GM12874 (cell line): ENCODE measurements around the gene BTN3A1.

Experiments
- TF ChIP-seq, protein P1 (sequence below): IDR thresholded peaks from 2 replicates; pipeline ENCODE4 v1.5.1; 2011; ENCODE audit warnings: low read depth, mild to moderate bottlenecking, control low read depth, low read length, moderate library complexity; ENCODE audit not compliant: insufficient read depth

Gene BTN3A1

GRCh38 chr6:26408828-26409730, 7.0 kb downstream of the BTN3A1 start:
- TF ChIP-seq, protein P1, sequence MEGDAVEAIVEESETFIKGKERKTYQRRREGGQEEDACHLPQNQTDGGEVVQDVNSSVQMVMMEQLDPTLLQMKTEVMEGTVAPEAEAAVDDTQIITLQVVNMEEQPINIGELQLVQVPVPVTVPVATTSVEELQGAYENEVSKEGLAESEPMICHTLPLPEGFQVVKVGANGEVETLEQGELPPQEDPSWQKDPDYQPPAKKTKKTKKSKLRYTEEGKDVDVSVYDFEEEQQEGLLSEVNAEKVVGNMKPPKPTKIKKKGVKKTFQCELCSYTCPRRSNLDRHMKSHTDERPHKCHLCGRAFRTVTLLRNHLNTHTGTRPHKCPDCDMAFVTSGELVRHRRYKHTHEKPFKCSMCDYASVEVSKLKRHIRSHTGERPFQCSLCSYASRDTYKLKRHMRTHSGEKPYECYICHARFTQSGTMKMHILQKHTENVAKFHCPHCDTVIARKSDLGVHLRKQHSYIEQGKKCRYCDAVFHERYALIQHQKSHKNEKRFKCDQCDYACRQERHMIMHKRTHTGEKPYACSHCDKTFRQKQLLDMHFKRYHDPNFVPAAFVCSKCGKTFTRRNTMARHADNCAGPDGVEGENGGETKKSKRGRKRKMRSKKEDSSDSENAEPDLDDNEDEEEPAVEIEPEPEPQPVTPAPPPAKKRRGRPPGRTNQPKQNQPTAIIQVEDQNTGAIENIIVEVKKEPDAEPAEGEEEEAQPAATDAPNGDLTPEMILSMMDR, result no peak

GRCh38 chr6:26411751-26412150, 9.7 kb downstream of the BTN3A1 start:
- TF ChIP-seq, protein P1, result no peak

DNA sequence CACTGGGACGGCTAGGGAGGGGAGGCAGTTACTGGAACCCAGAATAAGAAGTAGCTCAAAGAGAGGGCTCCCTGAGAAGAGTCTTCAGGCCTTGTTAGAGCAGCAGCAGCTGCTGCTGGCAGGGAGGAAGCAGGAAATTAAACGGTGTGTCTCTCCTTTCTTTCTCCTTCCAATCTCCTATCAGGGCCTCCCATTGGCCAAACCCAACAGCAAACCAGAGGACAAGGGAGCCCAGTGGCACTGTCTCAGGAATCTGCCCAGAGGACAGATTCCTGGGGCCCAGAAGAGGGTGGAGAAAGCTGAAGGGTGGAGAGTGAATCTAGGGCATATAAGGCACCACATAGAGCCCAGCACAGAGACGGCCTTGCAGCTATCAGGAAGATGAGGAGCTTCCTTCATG, 10.2 kb downstream of the BTN3A1 start:
- TF ChIP-seq, protein P1, result no peak

DNA sequence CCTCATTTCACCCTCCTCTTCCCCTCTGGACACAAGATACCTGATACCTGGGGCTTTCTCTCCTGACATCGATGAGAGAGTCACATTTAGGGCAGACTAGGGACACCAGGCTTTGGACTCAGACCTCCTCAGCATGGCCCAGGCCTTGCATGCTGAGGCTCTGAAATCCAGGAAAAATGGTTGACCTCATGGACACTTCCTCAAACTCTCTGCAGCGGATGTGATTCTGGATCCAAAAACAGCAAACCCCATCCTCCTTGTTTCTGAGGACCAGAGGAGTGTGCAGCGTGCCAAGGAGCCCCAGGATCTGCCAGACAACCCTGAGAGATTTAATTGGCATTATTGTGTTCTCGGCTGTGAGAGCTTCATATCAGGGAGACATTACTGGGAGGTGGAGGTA, 10.9 kb downstream of the BTN3A1 start:
- TF ChIP-seq, protein P1, result no peak

GRCh38 chr6:26414281-26414680, 12.2 kb downstream of the BTN3A1 start:
- TF ChIP-seq, protein P1, result no peak

DNA sequence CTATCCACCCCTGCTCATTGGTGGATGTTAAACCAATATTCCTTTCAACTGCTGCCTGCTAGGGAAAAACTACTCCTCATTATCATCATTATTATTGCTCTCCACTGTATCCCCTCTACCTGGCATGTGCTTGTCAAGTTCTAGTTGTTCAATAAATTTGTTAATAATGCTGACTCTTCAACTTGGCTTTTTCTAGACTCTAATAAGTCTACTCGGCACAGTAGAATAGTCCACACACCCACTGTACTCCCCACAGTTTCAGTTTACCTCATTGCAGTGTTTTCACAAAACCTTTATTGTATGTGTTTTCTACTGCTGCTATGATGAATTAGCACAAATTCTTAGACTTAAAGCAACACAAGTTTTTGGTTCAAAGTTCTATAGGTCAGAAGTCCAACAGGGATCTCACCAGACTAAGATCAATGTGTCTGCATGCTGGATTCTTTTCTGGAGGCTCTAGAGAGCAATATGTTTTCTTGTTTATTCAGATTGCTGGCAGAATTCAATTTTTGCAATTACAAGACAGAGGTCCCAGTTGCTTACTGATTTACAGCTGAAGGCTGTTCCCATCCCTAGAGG, 13.1 kb downstream of the BTN3A1 start:
- TF ChIP-seq, protein P1, result no peak

DNA sequence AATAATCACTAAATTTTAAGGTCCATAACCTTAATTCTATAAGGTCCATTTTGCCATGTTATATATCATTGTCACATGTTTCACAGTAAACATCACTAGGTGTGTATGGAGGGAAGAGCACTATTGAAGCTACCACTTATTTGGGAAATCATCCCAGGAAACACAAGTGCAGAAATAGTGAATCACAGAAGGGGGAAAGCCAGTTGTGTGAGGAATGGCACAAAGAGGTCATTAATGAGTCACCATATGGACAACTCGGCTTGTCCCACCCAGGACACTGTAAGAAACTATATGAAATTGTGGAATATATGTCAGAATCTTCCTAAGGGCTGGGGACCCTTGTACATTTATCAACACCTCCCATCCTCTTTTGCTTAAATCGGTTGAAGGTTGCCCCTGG, 13.7 kb downstream of the BTN3A1 start:
- TF ChIP-seq, protein P1, result no peak
